HG02588 (cell line): ENCODE results near the gene ZNF652.
"Not testable (repeated sequence)": the region's sequence is repeated elsewhere in the genome, so short reads cannot be mapped to it uniquely, and the experiment has no call there.

ENCODE experiments used
- ATAC-seq: cut with Tn5 transposase; IDR thresholded peaks from one replicate; pipeline ENCODE4 v1.9.1; 2021; ENCODE audit warnings: mild to moderate bottlenecking, moderate library complexity; ENCODE audit not compliant: unreplicated experiment

The ZNF652 gene

DNA sequence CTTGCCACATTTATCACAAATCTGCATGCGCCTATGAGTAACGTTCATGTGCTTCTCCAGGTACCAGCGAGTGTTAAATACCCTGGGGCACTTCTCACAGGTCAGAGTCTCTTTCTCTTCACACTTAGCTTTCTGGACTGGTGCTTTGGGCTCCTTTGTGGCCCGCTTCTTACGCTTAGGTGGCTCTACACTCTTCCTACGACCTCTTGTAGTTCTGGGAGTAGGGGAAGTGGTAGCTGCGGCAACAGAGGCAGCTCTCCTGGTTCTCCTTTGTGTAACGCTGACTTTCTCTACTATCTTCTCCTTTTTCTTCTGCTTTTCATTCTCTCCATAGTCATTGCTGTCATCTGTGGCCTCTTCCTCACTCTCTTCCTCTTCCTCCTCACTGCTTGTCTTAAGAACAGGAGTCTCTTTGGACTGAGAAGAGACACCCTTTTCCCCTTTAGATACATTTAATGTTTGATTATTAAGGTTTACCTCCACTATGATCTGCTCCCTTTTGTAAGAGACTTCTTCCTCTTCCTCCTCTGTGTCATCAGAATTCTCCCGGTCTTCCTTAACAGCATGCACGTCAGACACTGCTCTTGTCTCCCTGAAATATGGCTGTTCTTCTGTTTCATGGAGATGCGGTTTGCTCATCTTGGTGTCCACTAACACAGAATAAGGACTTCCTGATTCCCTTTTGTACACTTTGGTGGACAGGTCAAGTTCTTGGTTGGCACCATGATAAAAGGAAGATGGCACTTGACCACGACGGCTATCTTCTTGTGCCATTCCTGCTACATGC lies 45.0 kb downstream of the ZNF652 start:
- ATAC-seq = no peak

GRCh38 chr17:49316258-49316570 lies 45.8 kb downstream of the ZNF652 start:
- ATAC-seq = no peak

DNA sequence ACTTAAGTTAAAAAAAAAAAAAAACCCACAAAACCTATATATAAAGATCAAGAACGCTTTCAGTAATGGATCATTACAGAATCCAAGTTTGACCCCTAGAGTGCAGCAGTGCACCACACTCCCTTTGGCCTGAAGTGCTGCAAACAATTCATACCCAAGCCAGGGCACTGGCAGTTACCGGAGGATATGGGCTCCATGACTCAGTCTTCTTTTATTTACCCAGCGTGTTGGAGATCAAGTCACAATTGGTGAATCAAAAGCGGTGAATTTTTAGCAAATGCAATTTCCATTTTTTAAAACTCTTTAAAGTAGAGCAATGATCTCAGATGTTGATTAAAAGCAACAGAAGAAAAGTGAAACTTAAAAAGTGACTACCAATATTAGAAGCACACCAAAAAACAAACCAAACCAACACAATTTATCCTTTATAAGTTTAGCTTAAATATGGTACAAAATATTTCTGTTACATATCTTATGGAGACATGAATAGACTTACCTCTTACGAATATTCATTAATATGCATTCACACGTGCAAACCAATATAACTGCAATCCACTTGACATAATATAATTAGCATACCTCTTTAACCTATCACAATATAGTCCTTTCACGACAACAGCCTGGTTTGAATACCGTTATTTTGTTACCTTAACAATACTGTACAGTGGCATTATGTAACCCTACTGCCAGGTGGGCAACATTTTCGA lies 46.3 kb downstream of the ZNF652 start:
- no peak for ATAC-seq

DNA sequence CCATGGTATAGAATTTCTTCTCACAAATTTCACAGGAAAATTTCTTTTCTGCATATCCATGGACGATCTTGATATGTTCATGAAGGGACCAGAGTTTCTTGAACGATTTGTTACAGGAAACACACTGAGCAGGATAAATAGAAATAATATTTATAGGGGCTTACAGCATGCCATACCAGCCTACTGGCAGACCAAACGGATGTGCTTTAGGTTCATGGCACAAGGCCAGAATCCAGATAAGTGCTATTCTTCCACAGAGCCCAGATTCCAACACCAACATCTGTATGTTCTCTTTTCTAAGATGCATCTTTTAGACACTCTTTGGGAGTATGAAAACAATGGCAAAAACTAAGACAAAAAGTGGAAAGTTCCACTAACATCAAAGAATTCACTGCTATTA lies 49.3 kb downstream of the ZNF652 start:
- no peak for ATAC-seq

GRCh38 chr17:49299996-49300395 lies 62.1 kb downstream of the ZNF652 start:
- no peak for ATAC-seq

- no peak for ATAC-seq
Measured at GRCh38 chr17:49298371-49298976, 63.6 kb downstream of the ZNF652 start.

DNA sequence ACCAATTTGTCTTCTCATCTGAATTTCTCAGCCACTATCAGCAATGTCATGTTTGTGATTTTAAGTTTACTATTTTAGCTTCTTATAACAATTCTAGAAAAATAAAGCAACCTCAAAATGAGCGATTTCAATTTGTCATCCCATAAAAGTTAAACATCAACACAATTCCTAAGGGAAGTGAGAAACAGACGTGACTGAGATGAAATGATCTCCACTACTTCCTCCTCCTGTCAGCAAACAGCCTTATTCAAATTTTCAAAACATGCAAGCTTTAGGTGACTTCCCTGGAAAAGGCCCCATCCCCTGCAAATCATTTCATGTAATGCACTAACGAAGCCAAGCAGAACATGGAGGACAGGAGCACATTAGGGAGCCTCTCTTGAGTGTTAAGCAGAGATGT lies 64.9 kb downstream of the ZNF652 start:
- ATAC-seq = no peak

- no peak for ATAC-seq
Measured at GRCh38 chr17:49294122-49294521, 67.9 kb downstream of the ZNF652 start.

GRCh38 chr17:49292901-49293300 lies 69.1 kb downstream of the ZNF652 start:
- ATAC-seq = no peak

- ATAC-seq = no peak
Measured at GRCh38 chr17:49291929-49292328, 70.1 kb downstream of the ZNF652 start.

- ATAC-seq = no peak
Measured at GRCh38 chr17:49290690-49291359, 71.2 kb downstream of the ZNF652 start.

DNA sequence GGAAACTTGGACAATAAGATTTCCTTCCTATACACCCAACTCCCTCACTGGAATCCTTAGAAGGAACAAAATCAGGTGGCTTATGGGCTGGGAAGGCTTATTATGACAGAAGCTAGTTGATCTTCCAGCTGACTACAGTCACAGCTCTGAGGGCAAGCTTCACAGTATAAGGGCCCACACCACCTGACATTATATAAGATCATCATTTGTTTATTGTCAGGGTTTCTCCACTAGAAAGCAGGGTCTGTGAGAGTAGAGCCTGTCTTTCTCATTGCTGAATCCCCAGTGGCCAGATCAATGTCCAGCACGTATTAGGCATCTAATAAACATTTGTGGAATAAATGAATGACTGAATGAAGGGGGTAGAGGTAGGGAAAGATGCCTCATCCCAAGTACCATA lies 73.7 kb downstream of the ZNF652 start:
- ATAC-seq = no peak

GRCh38 chr17:49287481-49287880 lies 74.6 kb downstream of the ZNF652 start:
- ATAC-seq = no peak

DNA sequence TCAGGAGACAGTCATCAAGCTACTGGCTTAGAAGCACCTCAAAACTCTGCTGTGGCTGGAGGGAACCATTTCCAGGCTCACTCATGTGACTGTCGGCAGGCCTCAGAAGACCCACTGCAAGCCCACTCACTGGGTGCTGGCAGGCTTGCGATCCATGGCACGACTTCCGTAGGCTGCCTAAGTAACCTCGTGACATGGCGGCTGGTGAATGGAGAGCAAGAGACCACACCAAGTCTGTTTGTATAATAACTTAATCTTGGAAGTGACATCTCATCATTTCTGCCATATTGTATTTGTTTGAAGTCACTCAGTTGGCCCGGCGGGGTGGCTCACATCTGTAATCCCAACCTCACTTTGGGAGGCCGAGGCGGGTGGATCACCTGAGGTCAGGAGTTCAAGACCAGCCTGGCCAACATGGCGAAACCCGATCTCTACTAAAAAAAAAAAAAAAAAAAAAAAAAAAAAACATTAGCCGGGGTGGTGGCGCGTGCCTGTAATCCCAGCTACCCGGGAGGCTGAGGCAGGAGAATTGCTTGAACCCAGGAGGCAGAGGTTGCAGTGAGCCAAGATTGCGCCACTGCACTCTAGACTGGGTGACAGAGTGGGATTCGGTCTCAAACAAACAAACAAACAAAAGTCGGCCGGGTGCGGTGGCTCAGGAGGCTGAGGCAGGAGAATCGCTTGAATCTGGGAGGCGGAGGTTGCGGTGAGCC lies 75.6 kb downstream of the ZNF652 start:
- ATAC-seq = not testable (repeated sequence)

- ATAC-seq = no peak
Measured at GRCh38 chr17:49285716-49286115, 76.3 kb downstream of the ZNF652 start.

DNA sequence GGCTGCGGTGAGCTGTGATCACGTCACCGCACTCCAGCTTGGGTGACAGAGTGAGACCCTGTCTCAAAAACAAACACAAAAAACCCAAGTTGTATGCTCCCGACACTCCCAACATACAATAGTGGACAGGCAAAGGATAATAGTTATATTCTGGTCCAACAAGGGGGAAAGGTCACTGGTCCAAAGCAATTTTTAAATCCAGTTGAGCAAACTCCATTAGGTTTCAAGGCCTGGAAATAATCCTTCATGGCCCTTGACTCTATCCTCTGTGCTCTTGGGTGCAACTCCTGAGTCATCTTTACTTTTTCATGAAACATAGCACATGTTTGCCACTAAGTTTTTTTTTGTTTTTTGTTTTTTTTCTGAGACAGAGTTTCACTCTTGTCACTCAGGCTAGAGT lies 81.1 kb downstream of the ZNF652 start:
- ATAC-seq = no peak

GRCh38 chr17:49280061-49280460 lies 82.0 kb downstream of the ZNF652 start:
- ATAC-seq = no peak

GRCh38 chr17:49279263-49280015 lies 82.6 kb downstream of the ZNF652 start:
- ATAC-seq = not testable (repeated sequence)

- ATAC-seq = no peak
Measured at GRCh38 chr17:49278076-49278475, 84.0 kb downstream of the ZNF652 start.

- no peak for ATAC-seq
Measured at GRCh38 chr17:49277638-49278037, 84.4 kb downstream of the ZNF652 start.
